ENCODE measurements around the gene SEZ6L.

SEZ6L gene

DNA sequence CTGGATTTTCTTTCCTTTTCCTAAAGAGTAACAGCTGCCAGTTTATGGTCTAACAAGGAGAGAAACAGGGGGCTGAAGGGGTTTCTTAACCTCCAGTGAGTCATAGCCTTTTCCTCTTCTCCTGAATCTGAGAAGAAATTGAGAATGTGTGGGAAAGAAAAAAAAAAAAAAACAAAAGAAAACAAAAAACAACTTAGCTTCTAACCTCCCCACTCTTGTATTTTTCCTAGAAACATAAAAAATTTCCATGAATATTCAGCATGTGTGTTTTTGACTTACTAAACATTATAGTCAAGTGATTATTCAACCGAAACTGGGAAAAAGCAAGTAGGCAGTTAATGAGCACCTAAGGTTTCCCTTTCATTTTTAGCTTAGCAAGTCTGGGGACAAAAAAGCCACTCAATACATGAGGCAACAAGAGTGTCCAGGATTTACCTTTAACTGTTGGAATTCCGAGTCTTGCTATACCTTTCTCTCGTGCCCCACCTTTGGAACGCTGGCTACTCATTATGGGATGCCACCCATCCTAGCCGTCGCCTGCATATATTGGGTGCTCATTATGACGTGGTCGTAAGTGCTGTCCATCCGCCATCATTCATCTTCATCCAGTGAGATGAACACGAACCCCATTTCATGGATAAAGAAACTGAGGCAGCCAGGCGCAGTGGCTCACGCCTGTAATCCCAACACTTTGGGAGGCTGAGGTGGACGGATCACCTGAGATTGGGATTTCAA, 262.2 kb downstream of the SEZ6L start:
- no peak for FAIRE-seq

DNA sequence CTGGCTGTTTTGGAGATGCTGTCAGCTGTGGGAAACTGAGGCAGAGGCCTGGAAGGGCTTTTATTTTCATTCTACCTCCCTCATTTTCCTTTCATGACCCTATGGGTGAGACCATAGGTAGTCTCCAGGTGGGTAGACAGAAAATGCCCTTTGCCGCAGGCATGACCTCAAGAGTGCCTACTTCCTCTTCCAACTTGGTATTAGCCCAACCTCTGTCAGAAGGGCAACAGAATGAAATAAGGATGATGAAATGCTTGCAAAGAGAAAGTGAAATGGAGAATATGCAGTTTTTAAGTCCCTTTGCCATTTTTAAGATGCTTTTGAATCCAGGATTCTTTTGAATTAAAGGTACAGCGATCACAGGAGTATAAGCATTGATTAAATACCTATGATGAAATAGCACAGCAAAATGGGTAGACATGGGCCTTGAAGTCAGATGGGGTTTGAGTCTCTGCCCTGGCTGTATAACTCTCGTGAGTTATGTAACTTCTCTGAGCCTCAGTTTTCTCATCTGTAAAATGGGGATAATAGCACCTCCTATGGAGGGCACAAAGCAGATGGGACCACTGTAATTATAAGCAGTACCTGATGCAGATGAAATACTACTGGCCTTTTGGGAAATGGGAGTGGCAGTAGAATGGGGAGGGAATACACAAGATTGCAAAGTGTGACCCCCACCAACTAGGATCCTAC, 263.5 kb downstream of the SEZ6L start:
- no peak for FAIRE-seq

All from colon (tissue), 2 donors.